GM18526 (cell line): ENCODE data around the gene PTRHD1.

Experiments
- POLR2A ChIP-seq: IDR thresholded peaks from 3 replicates; pipeline ENCODE4 v1.6.1; 2011; ENCODE audit not compliant: insufficient read length; ENCODE audit errors: extremely low read depth

PTRHD1 gene

GRCh38 chr2:24832931-24833701 is 39.9 kb upstream of the PTRHD1 start:
- no peak for TF ChIP-seq POLR2A

- no peak for TF ChIP-seq POLR2A
Observed at GRCh38 chr2:24832521-24832920, 39.3 kb upstream of the PTRHD1 start.

GRCh38 chr2:24832073-24832461 is 38.9 kb upstream of the PTRHD1 start:
- no peak for TF ChIP-seq POLR2A

- TF ChIP-seq POLR2A = no peak
Observed at GRCh38 chr2:24831221-24832072, 38.3 kb upstream of the PTRHD1 start.

DNA sequence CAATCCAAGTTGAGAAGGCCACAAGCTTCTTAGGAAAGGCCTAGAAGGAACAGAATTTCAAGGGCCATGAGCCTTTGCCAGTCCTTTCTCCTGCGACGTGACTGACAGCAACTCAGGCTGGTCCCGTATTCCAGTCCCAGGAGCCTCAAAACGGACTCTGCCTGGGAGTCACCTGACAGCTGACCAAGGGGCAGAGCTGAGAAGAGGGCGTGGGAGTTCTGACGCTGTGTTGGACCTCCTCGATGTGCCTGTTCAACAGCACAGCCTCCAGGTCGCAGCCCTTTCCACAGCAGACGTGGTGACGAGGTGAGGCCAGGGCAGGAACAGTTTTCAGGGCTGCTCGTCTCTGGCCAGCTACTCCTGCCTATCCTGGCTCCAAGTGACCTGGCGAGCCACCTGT is 37.6 kb upstream of the PTRHD1 start:
- no peak for TF ChIP-seq POLR2A

DNA sequence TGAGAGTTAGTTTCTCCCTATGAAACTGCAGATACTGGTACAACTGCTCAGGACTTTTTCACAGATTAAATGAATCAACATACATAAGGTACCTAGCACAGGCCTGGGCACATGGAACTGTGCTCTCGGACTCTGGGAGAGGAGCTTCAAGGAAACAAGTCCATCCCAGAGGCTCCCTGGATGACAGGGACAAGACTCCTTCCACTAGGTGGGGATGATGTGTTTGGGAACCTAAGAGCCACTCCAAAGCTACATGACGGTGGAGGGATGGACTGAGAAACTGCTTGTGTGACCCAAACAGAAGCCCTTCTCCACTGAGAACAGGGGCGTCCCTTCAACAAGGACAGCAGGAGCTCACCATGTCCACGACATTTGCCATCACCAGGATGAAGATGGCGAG is 37.2 kb upstream of the PTRHD1 start:
- no peak for TF ChIP-seq POLR2A

DNA sequence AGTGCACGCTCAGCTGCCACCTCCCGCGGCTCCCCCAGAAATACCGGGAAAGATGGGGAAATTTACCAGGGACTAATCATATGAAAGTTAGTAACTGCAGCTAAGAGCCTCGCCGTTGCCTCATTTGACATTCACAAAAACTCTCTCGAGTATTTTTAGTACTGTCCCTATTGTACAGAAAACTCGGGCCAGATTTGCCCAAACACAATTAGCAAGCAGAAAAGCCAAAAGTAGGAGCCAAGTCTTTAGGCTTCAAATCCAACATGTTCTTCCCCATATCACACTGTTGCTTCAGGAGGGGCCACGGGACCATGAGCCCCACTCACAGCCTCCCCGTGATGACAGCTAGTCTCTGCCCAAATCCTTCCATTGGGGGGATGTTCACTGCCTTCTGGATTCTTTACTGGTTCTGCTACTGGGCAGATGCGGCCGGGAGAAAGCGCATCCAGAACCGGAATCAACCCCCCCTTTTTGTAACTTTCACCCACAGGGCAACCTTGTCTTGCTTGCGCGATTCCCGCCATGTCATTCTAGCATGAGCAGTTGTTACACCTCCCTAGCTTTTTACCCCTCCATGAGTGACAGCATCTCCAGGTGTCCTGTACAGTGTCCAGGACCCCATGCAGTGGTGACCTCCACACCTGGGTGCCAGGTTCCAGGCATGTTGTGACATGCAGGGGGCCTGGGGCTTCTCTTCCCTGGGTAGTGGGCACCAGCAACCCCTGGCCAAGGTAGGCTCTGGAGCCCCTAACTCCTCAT is 35.2 kb upstream of the PTRHD1 start:
- no peak for TF ChIP-seq POLR2A

GRCh38 chr2:24827321-24828237 is 34.4 kb upstream of the PTRHD1 start:
- TF ChIP-seq POLR2A = no peak

DNA sequence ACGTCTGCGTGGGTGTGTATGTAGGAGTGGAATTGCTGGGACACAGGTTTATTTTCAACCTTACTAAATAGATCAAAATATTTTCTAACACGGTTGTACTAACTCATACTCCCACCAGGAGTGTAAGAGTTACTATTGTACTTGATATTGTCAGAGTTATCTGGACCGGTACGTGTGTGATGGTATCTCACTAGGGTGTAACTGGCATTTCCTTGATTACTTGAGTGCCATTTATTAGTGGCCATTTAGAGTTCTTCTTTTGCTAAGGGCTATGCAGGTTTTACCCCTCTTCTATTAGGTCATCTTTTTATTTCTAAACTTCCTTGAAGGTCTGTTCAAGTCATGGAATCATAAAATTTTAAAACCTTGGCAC is 33.6 kb upstream of the PTRHD1 start:
- TF ChIP-seq POLR2A = no peak

DNA sequence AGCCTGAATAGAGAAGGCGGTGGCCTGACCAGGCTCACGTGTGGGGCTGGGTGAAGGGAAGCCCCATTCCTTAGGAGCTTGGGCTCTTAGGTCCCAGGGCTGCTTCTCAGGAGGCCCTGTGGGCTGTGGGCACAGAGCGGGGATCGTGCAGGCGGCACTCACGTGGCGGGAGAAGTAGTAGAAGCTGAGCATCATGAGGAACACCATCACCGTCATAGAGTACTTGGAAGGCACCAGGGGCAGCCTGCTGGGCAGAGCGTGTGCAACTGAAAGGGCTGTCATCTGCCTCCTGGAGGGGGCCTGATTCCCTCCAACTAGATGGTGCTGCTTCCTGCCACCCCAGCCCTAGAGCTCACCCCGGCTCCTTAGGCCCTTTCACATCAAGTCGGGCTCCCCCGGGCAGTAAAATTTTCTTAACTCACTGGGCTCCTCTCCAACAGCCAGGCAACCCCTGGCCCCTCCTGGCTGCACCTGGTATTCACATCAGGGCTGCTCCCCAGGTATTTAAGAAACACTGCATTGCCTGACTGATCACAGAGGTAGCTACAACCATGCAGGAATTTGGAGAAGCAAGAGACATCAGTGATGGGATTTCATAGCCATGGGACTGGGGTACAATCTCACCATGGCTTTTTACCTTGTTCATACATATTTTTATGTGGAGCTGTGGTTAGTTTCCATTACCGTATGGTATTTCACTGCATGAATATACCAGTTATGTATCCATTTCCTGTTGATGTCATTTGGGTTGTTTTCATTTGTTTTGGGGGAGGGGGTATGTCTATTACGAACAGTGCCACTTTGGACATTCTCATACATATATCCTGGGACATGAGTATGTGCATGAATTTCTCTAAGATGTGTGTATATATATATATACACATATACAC is 32.9 kb upstream of the PTRHD1 start:
- no peak for TF ChIP-seq POLR2A

GRCh38 chr2:24824966-24825882 is 32.0 kb upstream of the PTRHD1 start:
- no peak for TF ChIP-seq POLR2A

GRCh38 chr2:24824071-24824588 is 30.9 kb upstream of the PTRHD1 start:
- no peak for TF ChIP-seq POLR2A
